BLaER1 treated with 17β-estradiol and CSF1 and Interleukin-3, amounts not matched to agents 10 nM and 100 nM (cell line): Measurements from ENCODE around the gene LILRA2.

Experiments used
- H3K27ac ChIP-seq, 11 experiments: shearing (Covaris generic); formaldehyde crosslinking; 2 replicates each; pipeline ENCODE4 v1.8.1; 2022
- H3K27me3 ChIP-seq, 11 experiments: shearing (Covaris generic); formaldehyde crosslinking; 2 replicates each; pipeline ENCODE4 v1.8.1; 2022
- H3K36me3 ChIP-seq, 11 experiments: shearing (Covaris generic); formaldehyde crosslinking; 2 replicates each; pipeline ENCODE4 v1.8.1; 2022
- H3K4me1 ChIP-seq, 10 experiments: shearing (Covaris generic); formaldehyde crosslinking; 2 replicates each; pipeline ENCODE4 v1.8.1; 2022
- H3K4me2 ChIP-seq, 11 experiments: shearing (Covaris generic); formaldehyde crosslinking; 2 replicates each; pipeline ENCODE4 v1.8.1; 2022
- H3K4me3 ChIP-seq, 10 experiments: shearing (Covaris generic); formaldehyde crosslinking; 2 replicates each; pipeline ENCODE4 v1.8.1; 2022
- H3K9ac ChIP-seq, 11 experiments: shearing (Covaris generic); formaldehyde crosslinking; 2 replicates each; pipeline ENCODE4 v1.8.1; 2022
- H3K9me3 ChIP-seq, 11 experiments: shearing (Covaris generic); formaldehyde crosslinking; replicated peaks in 1 of 11; 2 replicates each; pipeline ENCODE4 v1.8.1; 2022
- H4K20me1 ChIP-seq, 11 experiments: shearing (Covaris generic); formaldehyde crosslinking; 2 replicates each; pipeline ENCODE4 v1.8.1; 2022
- Cebpa-rat ChIP-seq, 11 experiments: shearing (Covaris generic); IDR thresholded peaks; 2 replicates each; pipeline ENCODE4 v1.8.1; 2022

The LILRA2 gene

GRCh38 chr19:54638683-54639082 lies 65.1 kb downstream of the LILRA2 start:
- H3K4me3 ChIP-seq, result no peak overlapping the region
- no peaks in the 10 kb centered on the region for H3K27me3 ChIP-seq
- peaks cover 20 to 44% (median 25%) of the 10 kb centered on the region in 10 experiments for H3K4me1 ChIP-seq
- H3K27ac ChIP-seq, result no peak overlapping the region
- H3K9me3 ChIP-seq, result no peaks in the 10 kb centered on the region
- peaks cover 0 to 11% (median 0%) of the 10 kb centered on the region in 11 experiments; a peak in 5 of 22 replicates for H4K20me1 ChIP-seq
- no peak overlapping the region for H3K4me2 ChIP-seq
- peaks cover 0 to 35% (median 0%) of the 10 kb centered on the region in 11 experiments; a peak in 9 of 22 replicates for H3K36me3 ChIP-seq
- no peak for TF ChIP-seq Cebpa-rat (IDR thresholded peaks at IDR 0.05)
- no peak overlapping the region for H3K9ac ChIP-seq
